Right lung (tissue), 5 donors: ENCODE results near the gene MMP14. TPM values are rescaled to one million over a fixed set of nuclear protein-coding genes. Genes with fewer than 3 reads are reported as not detected.
A peak's percentile ranks its signal among the peaks of the same experiment; 100 is the strongest.
"Not testable (repeated sequence)": the region's sequence is repeated elsewhere in the genome, so short reads cannot be mapped to it uniquely, and the experiment has no call there.

ENCODE experiments used
- DNase-seq, 2 donors: peaks; one replicate each; pipeline ENCODE4 v3.0.0-alpha.2; 2013
- polyA plus RNA-seq, 5 donors: library from polyadenylated mRNA; unstranded; fragments of 120-200 nt; gene quantifications; one replicate each; pipeline versions ENCODE4 v1.2.1 to v1.2.3, GENCODE V29; 2013; ENCODE audit warnings: inconsistent platforms in 1 of 5, low replicate concordance in 1 of 5; ENCODE audit not compliant: insufficient read length in 5 of 5, insufficient read depth in 1 of 5

Gene MMP14
- polyA plus RNA-seq, 5 donors, result 165 to 216 (median 186) TPM

GRCh38 chr14:22837750-22838538, 1.6 kb downstream of the MMP14 start:
- peak in 1 of 2 donors; percentile 45 for DNase-seq

- no peak for DNase-seq
Observed at GRCh38 chr14:22838631-22839041, 2.3 kb downstream of the MMP14 start.

- DNase-seq, result no peak
Observed at GRCh38 chr14:22839159-22839779, 2.9 kb downstream of the MMP14 start.

- DNase-seq, result no peak
Observed at GRCh38 chr14:22841311-22841710, 4.9 kb downstream of the MMP14 start.

- no peak for DNase-seq
Observed at GRCh38 chr14:22841769-22842168, 5.4 kb downstream of the MMP14 start.

- no peak for DNase-seq
Observed at GRCh38 chr14:22842211-22843122, 6.1 kb downstream of the MMP14 start.

GRCh38 chr14:22843123-22843925, 6.9 kb downstream of the MMP14 start:
- no peak for DNase-seq

- no peak for DNase-seq
Observed at GRCh38 chr14:22844221-22845102, 8.1 kb downstream of the MMP14 start.

GRCh38 chr14:22845103-22845394, 8.7 kb downstream of the MMP14 start:
- DNase-seq, result no peak

- DNase-seq, result no peak
Observed at GRCh38 chr14:22845821-22846625, 9.6 kb downstream of the MMP14 start.

- no peak for DNase-seq
Observed at GRCh38 chr14:22846811-22847307, 10.5 kb downstream of the MMP14 start.

GRCh38 chr14:22847661-22848341, 11.4 kb downstream of the MMP14 start:
- no peak for DNase-seq

GRCh38 chr14:22848351-22849164, 12.2 kb downstream of the MMP14 start:
- DNase-seq, result peak; percentile 92 to 94

- peak; percentile 51 to 52 for DNase-seq
Observed at GRCh38 chr14:22849212-22849819, 12.9 kb downstream of the MMP14 start.

- DNase-seq, result peak; percentile 88 to 92
Observed at GRCh38 chr14:22850944-22851764, 14.8 kb downstream of the MMP14 start.

GRCh38 chr14:22852178-22852577, 15.8 kb downstream of the MMP14 start:
- DNase-seq, result not testable (repeated sequence)

- DNase-seq, result no peak
Observed at GRCh38 chr14:22852599-22852939, 16.2 kb downstream of the MMP14 start.
